Measurements from ENCODE around the gene CDC5L. TPM values are rescaled to one million over a fixed set of nuclear protein-coding genes. Genes with fewer than 3 reads are reported as not detected.

Gene CDC5L
- total RNA-seq, 1 donor from 2014 or later = 18.3 TPM

GRCh38 chr6:44397424-44398164, 10.1 kb downstream of the CDC5L start:
- intact Hi-C loops (cut with DNase I) = no loop called here
- no peak for TF ChIP-seq CTCF (IDR thresholded peaks at IDR 0.05)
- Histone ChIP-seq H3K27me3 (ENCODE audit: low read depth) (no peaks in the 10 kb centered on the region), H3K4me3 (no peak overlapping the region), H3K27ac (no peak overlapping the region), H3K36me3 (peaks cover 90% of the 10 kb centered on the region), H3K4me1 (no peaks in the 10 kb centered on the region), H3K9me3 (no peaks in the 10 kb centered on the region)
- DNase-seq (no peak), ATAC-seq (no peak)

GRCh38 chr6:44399991-44400390, 12.5 kb downstream of the CDC5L start:
- H3K27me3 ChIP-seq (ENCODE audit: low read depth) = no peaks in the 10 kb centered on the region
- TF ChIP-seq CTCF (IDR thresholded peaks at IDR 0.05) = no peak
- ATAC-seq = no peak
- no peak overlapping the region for H3K27ac ChIP-seq
- intact Hi-C loops (cut with DNase I) = no loop called here
- no peak for DNase-seq
- peaks cover 88% of the 10 kb centered on the region for H3K36me3 ChIP-seq
- no peaks in the 10 kb centered on the region for H3K4me1 ChIP-seq
- no peak overlapping the region for H3K4me3 ChIP-seq
- H3K9me3 ChIP-seq = no peaks in the 10 kb centered on the region

GRCh38 chr6:44400572-44400971, 13.1 kb downstream of the CDC5L start:
- no peaks in the 10 kb centered on the region for H3K4me1 ChIP-seq
- DNase-seq (no peak), ATAC-seq (no peak)
- peaks cover 88% of the 10 kb centered on the region for H3K36me3 ChIP-seq
- no peaks in the 10 kb centered on the region for H3K27me3 ChIP-seq (ENCODE audit: low read depth)
- no peaks in the 10 kb centered on the region for H3K9me3 ChIP-seq
- no peak for TF ChIP-seq CTCF (IDR thresholded peaks at IDR 0.05)
- no peak overlapping the region for H3K27ac ChIP-seq
- no peak overlapping the region for H3K4me3 ChIP-seq
- intact Hi-C loops (cut with DNase I) = no loop called here

GRCh38 chr6:44401138-44401537, 13.6 kb downstream of the CDC5L start:
- H3K27ac ChIP-seq = no peak overlapping the region
- H3K27me3 ChIP-seq (ENCODE audit: low read depth) = no peaks in the 10 kb centered on the region
- H3K36me3 ChIP-seq = peaks cover 88% of the 10 kb centered on the region
- no peak overlapping the region for H3K4me3 ChIP-seq
- H3K9me3 ChIP-seq = no peaks in the 10 kb centered on the region
- intact Hi-C loops (cut with DNase I) = no loop called here
- ATAC-seq (peak in 1 of 2 donors; percentile 11), DNase-seq (no peak)
- no peaks in the 10 kb centered on the region for H3K4me1 ChIP-seq
- TF ChIP-seq CTCF (IDR thresholded peaks at IDR 0.05) = no peak

- H3K27me3 ChIP-seq (ENCODE audit: low read depth) = no peaks in the 10 kb centered on the region
- H3K36me3 ChIP-seq = peaks cover 88% of the 10 kb centered on the region
- no peaks in the 10 kb centered on the region for H3K4me1 ChIP-seq
- DNase-seq (no peak), ATAC-seq (no peak)
- H3K27ac ChIP-seq = no peak overlapping the region
- no peaks in the 10 kb centered on the region for H3K9me3 ChIP-seq
- H3K4me3 ChIP-seq = no peak overlapping the region
- no peak for TF ChIP-seq CTCF (IDR thresholded peaks at IDR 0.05)
- intact Hi-C loops (cut with DNase I) = no loop called here
Measured at GRCh38 chr6:44404022-44404714, 16.7 kb downstream of the CDC5L start.

Measured in lower lobe of right lung (tissue), 2 donors.